Right atrium auricular region (tissue), 2 donors: ENCODE measurements around the gene PLK2. TPM values are rescaled to one million over a fixed set of nuclear protein-coding genes. Genes with fewer than 3 reads are reported as not detected.
A peak's percentile ranks its signal among the peaks of the same experiment; 100 is the strongest.

ENCODE experiments used
- DNase-seq: peaks from one replicate; pipeline ENCODE4 v3.0.0-alpha.2; 2019; ENCODE audit warnings: low spot score
- H3K27ac ChIP-seq, 2 donors: fragments of 200-600 bp; sonication (generic); 1 replicate in 1 of 2; 2 replicates in 1 of 2; pipeline ENCODE4 v1.5.1; 2016 to 2019
- H3K27me3 ChIP-seq, 2 donors: fragments of 200-600 bp; sonication (generic); one replicate each; pipeline versions ENCODE4 v1.5.1 to v1.6.0; 2017 to 2019
- H3K36me3 ChIP-seq: fragments of 200-600 bp; sonication (generic); one replicate; pipeline ENCODE4 v1.5.1; 2016
- H3K4me1 ChIP-seq, 2 donors: fragments of 200-600 bp; sonication (generic); one replicate each; pipeline versions ENCODE4 v1.5.1 to v1.6.0; 2017 to 2019
- H3K4me3 ChIP-seq, 2 donors: fragments of 200-600 bp; sonication (generic); 1 replicate in 1 of 2; 2 replicates in 1 of 2; pipeline ENCODE4 v1.5.1; 2017 to 2019; ENCODE audit warnings: mild to moderate bottlenecking in 1 of 2, moderate library complexity in 1 of 2
- H3K9me3 ChIP-seq, 2 donors: fragments of 200-600 bp; sonication (generic); one replicate each; pipeline ENCODE4 v1.5.1; 2019
- total RNA-seq, 2 donors: library from RNA; depleted of rRNA; stranded (reverse); fragments of >200 nt; gene quantifications; one replicate each; pipeline ENCODE4 v1.1.0, GENCODE V29; 2016
- TF ChIP-seq, protein P1 (sequence below), 2 donors: fragments of 200-600 bp; sonication (generic); IDR thresholded peaks; one replicate each; pipeline ENCODE4 v1.5.1; 2019; ENCODE audit warnings: antibody characterized with exemption in 2 of 2

Gene PLK2
- total RNA-seq, 2 donors from 2014 or later, result 63.3 to 138 TPM

DNA sequence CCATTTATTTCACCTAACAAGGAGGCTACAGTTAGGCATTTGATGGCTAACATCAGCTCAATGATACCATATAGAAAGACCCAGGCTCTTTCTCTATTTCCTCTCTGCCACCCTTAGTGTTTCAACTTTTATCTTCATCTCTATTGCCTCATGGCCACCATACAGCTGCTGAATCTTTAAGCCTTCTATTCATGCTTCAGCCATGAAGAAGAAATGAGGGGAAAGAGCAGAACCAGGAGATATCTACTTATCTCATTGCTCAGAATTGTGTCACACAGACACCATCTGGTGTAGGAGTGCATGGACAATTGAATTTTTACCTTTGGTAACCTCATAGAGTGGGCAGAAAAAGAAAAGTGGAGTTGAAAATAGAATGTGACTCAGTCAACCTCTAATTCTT, 38.0 kb upstream of the PLK2 start:
- Histone ChIP-seq H3K4me1 (no peaks in the 10 kb centered on the region), H3K9me3 (no peaks in the 10 kb centered on the region), H3K4me3 (no peak overlapping the region), H3K36me3 (no peaks in the 10 kb centered on the region), H3K27ac (no peak overlapping the region), H3K27me3 (no peaks in the 10 kb centered on the region)
- no peak for DNase-seq
- TF ChIP-seq, protein P1, sequence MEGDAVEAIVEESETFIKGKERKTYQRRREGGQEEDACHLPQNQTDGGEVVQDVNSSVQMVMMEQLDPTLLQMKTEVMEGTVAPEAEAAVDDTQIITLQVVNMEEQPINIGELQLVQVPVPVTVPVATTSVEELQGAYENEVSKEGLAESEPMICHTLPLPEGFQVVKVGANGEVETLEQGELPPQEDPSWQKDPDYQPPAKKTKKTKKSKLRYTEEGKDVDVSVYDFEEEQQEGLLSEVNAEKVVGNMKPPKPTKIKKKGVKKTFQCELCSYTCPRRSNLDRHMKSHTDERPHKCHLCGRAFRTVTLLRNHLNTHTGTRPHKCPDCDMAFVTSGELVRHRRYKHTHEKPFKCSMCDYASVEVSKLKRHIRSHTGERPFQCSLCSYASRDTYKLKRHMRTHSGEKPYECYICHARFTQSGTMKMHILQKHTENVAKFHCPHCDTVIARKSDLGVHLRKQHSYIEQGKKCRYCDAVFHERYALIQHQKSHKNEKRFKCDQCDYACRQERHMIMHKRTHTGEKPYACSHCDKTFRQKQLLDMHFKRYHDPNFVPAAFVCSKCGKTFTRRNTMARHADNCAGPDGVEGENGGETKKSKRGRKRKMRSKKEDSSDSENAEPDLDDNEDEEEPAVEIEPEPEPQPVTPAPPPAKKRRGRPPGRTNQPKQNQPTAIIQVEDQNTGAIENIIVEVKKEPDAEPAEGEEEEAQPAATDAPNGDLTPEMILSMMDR (IDR thresholded peaks at IDR 0.05), result no peak

- H3K4me3 ChIP-seq, result no peak overlapping the region
- H3K9me3 ChIP-seq, result no peaks in the 10 kb centered on the region
- TF ChIP-seq, protein P1 (IDR thresholded peaks at IDR 0.05), result no peak
- H3K36me3 ChIP-seq, result no peaks in the 10 kb centered on the region
- no peaks in the 10 kb centered on the region for H3K27me3 ChIP-seq
- H3K27ac ChIP-seq, result no peak overlapping the region
- H3K4me1 ChIP-seq, result no peaks in the 10 kb centered on the region
- no peak for DNase-seq
These were observed 37.5 kb upstream of the PLK2 start for GRCh38 chr5:58497386-58497785.

GRCh38 chr5:58496488-58496887, 36.6 kb upstream of the PLK2 start:
- no peaks in the 10 kb centered on the region for H3K4me1 ChIP-seq

DNA sequence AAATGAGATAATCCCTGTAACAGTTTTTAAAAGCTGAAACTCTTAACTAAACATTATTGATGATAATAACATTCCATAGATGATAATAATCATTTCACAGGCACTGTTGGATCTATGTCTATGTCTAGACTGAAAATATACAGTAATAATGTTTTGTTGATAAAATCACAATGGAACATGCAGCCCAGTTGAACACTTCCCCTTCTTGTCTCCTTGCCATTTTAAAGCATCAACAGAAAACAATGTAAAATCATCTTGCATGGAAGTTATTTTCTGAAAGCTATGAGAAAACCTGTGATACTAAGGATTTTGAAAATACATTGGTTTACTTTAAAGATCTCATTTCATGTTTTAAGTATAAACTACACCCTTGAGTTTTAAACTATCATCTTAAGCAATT, 33.3 kb upstream of the PLK2 start:
- no peaks in the 10 kb centered on the region for H3K27me3 ChIP-seq
- H3K27ac ChIP-seq, result no peak overlapping the region
- H3K4me3 ChIP-seq, result no peak overlapping the region
- DNase-seq, result no peak
- H3K36me3 ChIP-seq, result no peaks in the 10 kb centered on the region
- TF ChIP-seq, protein P1 (IDR thresholded peaks at IDR 0.05), result no peak
- H3K4me1 ChIP-seq, result peaks cover 0 to 4% of the 10 kb centered on the region in 2 donors
- no peaks in the 10 kb centered on the region for H3K9me3 ChIP-seq

More at GRCh38 chr5:58496488-58496887, 36.6 kb upstream of the PLK2 start:
- Histone ChIP-seq H3K27me3 (no peaks in the 10 kb centered on the region), H3K9me3 (no peaks in the 10 kb centered on the region), H3K36me3 (no peaks in the 10 kb centered on the region), H3K27ac (no peak overlapping the region), H3K4me3 (no peak overlapping the region)
- DNase-seq, result no peak
- TF ChIP-seq, protein P1 (IDR thresholded peaks at IDR 0.05), result peak in 1 of 2 donors; percentile 19

- Histone ChIP-seq H3K27ac (no peak within 1 kb of the TSS), H3K4me3 (no peak within 1 kb of the TSS)
These were observed 31.5 kb upstream of the PLK2 start, which contains the start of gene GAPT for GRCh38 chr5:58491216-58491892. Gene GAPT (plus strand): TSS chr5:58491435. CDS start chr5:58494537, 3,102 bp downstream.

More at GRCh38 chr5:58491216-58491892, 31.5 kb upstream of the PLK2 start, which contains the start of gene GAPT:
- H3K4me1 ChIP-seq, result peaks cover 0 to 4% of the 10 kb centered on the region in 2 donors
- DNase-seq, result no peak
- H3K9me3 ChIP-seq, result no peaks in the 10 kb centered on the region
- H3K27me3 ChIP-seq, result no peaks in the 10 kb centered on the region
- no peaks in the 10 kb centered on the region for H3K36me3 ChIP-seq
- TF ChIP-seq, protein P1 (IDR thresholded peaks at IDR 0.05), result no peak
